ENCODE measurements around the gene ARHGAP45.

DNA sequence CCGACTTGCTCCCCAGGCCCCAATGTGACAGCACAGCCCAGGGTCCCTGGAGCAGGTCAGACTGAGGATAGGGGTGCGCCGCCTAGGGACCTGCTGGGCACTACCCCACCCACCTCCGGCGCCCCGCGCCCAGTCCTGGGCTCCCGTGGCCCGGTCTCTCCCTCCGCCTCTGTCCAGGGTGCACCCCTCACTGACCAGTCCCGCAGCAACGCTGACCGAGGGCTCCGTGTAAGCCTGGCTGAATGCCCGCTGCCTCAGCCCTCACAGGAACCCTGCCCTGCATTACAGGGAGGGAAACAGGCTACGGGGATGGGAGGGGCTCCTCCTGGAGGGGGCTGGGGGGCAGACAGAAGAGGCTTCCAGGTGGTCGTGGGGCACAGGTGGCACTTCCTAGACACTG, 68.5 kb downstream of the ARHGAP45 start:
- TF ChIP-seq, protein P1, sequence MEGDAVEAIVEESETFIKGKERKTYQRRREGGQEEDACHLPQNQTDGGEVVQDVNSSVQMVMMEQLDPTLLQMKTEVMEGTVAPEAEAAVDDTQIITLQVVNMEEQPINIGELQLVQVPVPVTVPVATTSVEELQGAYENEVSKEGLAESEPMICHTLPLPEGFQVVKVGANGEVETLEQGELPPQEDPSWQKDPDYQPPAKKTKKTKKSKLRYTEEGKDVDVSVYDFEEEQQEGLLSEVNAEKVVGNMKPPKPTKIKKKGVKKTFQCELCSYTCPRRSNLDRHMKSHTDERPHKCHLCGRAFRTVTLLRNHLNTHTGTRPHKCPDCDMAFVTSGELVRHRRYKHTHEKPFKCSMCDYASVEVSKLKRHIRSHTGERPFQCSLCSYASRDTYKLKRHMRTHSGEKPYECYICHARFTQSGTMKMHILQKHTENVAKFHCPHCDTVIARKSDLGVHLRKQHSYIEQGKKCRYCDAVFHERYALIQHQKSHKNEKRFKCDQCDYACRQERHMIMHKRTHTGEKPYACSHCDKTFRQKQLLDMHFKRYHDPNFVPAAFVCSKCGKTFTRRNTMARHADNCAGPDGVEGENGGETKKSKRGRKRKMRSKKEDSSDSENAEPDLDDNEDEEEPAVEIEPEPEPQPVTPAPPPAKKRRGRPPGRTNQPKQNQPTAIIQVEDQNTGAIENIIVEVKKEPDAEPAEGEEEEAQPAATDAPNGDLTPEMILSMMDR (IDR thresholded peaks at IDR 0.05): no peak
- no peak for TF ChIP-seq POLR2A (IDR thresholded peaks at IDR 0.05)

Measured in right lobe of liver (tissue), 4 donors.